GM18520 (cell line): ENCODE data around the gene KDM4F.

Experiments used
- ATAC-seq: cut with Tn5 transposase; IDR thresholded peaks from one replicate; pipeline ENCODE4 v1.9.1; 2021; ENCODE audit not compliant: unreplicated experiment

KDM4F gene

DNA sequence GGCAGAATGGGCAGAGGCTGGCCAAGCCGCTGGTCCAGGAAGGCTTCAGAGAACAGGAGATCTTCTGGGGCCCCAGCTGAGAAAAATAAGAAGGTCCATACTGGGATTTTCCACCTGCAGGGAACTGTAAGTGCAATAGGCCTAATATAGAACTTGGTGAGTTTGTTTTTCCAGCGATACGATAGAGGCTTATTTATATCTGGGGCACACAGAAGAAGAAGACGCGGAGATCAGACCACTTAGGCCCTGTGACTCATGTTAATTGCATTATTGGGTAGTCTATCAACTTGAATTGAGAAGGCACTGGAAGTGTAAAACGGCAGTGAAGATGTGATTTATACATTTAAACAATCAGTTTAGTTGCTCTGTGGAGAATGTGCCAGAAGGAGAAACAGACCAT, 9.8 kb downstream of the KDM4F start:
- no peak for ATAC-seq

DNA sequence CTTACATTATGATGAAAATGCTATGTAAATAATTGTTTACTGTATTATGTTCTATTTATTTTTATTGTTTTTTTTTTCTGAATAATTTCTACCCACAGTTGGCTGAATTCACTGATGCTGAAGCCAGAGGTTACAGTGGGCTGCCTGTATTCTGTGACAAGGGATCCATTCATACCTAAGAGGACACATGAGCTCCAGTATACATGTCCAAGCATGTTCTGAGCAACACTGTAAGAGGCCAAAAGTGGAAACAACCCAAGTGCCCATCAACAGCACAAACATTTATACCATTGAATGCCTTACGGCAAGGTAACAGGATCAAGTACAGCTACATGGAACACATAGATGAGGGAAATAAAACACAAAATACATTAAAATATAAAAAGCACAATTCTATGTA, 16.1 kb downstream of the KDM4F start:
- ATAC-seq: no peak

DNA sequence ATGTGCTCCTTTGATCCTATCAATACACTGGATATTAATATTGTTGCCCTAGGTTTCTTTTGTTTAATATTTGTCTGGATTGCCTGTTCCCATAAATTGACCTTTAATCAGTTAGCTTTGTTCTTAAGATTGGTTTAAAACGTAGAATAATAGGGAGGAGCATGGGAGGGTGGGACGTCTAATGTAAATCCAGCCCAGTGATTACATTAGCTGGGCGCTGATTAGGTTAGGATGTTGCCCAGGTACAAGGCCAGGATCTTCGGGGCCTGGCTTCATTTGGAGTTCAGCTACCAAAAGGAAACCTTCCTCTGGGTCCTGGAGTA, 17.5 kb downstream of the KDM4F start, which contains the start of gene SRSF8:
Gene SRSF8 (plus strand): TSS at position 204 of the 323 bp plus-strand sequence. CDS start 308 bp downstream, outside the sequence.
- peak; percentile 20 for ATAC-seq

DNA sequence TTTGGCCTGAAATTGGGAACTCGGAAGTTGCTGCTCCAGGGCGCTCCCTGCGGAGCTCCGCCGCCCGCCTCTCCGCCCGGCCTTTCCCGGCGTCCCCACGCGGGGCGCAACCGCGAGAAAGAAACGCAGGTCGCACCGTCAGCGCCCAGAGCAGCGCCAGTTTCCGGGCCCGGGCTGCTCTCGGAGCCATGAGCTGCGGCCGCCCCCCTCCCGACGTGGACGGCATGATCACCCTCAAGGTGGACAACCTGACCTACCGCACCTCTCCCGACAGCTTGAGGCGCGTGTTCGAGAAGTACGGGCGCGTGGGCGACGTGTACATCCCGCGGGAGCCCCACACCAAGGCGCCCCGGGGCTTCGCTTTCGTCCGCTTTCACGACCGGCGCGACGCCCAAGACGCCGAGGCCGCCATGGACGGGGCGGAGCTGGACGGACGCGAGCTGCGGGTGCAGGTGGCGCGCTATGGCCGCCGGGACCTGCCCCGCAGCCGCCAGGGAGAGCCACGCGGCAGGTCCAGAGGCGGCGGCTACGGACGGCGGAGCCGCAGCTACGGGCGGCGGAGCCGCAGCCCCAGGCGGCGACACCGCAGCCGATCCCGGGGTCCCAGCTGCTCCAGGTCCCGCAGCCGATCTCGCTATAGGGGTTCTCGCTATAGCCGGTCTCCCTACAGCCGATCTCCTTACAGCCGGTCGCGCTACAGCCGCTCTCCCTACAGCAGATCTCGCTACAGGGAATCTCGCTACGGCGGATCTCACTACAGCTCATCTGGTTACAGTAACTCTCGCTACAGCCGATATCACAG, 18.0 kb downstream of the KDM4F start:
- ATAC-seq: peak; percentile 41

DNA sequence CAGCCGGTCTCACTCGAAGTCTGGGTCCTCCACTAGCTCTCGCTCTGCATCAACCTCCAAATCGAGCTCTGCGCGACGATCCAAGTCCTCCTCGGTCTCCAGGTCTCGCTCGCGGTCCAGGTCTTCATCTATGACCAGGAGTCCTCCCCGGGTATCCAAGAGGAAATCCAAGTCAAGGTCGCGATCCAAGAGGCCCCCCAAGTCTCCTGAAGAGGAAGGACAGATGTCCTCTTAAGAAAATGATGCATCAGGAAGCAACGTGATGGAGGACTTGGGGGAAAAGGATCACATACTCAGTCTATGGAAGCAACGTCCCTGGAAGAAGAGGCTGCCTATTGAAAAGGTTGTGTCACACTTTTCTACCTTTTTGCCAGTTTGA, 18.6 kb downstream of the KDM4F start:
- ATAC-seq: no peak

DNA sequence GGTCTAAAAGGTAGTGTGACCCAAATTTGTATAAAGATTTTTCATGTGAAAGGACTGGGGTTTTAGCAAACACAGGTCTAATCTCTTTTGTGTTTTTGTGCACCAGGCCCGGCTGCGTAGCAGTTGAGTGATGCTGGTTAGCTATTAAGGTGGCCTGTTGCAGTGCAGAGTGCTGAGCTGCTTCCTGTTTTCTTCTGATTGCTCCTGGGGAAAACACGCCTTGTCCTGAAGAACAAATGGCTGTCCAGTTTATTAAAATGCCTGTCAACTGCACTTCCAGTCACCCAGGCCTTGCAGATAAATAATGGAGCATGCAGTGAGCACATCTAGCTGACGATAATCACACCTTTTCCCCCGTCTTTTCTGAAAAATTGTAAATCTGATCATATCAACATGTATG, 19.3 kb downstream of the KDM4F start:
- peak; percentile 54 for ATAC-seq

DNA sequence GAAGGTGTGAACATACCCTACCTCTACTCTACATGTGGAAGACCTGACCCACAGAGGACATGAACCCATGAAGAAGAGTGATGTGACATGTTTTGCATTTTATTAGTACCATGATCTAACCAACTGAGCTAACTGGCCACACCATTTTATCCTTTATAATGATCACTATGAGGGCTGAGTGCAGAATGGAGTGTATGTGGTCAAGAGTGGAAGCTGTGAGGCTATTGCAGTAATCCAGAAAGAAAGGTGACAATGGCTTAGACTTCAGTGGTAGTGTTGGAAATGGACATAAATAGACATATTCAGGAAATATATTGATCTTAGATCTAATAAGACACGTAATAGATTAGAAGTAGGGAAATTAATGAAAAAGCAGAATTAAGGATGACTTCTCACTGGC, 21.2 kb downstream of the KDM4F start:
- no peak for ATAC-seq

DNA sequence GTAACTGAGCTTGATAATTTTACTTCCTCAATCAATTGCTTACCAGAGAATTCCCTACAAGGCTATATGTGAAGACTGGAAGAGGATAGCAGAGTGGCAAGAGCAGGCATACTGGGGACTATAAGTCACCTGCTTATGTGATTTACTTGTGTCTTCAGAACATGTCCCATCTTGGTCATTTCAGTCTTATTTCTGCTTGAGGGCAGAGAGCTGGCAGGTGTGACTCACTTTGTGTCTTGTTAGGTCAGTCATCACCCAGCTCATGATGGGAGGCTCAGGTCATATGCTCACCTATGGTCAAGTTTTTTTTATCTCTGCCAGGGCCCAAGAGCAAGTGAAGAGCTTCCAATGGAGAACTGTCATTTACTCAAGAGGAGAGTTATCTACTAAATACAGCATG, 23.7 kb downstream of the KDM4F start:
- no peak for ATAC-seq

DNA sequence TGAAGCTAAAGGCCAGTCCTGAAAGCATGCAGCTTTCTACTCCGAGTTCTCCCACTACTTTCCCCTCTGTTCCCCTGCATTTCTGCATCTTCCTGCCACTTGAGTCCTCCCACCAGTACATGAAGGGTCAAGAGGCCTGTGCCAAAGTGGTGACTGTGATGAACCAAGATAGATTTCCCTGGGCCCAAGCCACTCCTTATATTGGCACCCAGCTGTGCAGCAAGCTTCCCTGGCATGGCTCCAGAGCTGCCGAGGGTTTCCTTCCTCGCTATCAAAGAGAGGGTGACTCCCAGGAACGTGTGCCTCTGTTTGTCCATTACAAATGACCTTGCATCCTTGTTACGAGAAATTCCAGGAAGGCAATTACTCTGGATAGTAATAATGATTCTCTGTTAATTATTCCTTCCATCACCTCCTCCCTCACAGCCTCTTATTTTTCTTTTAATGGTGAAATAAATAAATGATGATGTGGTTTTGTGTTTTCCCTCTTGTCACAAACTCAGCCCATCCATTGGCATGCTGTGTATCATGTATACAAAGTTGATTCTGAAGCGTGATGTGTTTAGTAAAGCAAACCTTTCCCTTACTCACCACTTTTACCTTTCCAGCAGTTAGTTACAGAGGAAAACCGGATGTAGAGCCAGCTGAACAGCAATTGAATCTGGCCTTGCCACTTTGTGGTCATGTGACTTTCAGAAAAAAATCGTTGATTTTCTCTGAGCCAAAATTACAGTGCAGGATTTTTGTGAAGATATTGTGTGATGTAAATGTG, 25.8 kb downstream of the KDM4F start:
- ATAC-seq: no peak

DNA sequence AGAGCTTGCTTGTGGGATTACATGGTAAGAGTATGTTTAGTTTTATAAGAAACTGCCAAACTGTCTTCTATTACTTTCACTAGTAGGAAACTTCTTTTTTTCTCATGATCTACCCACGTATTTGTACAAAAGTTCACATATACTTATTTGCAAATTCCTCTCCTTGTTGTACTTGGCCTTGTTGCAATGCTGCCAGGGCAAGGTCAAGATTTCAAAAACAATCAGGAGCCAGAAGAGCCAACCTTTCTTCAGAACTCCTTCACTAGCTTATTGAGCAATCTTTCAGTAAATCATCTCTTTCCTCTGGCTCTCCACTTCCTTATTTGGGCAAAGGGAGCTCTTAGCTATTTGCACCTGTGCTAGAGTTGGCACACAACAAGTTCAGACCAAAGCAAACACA, 27.2 kb downstream of the KDM4F start:
- no peak for ATAC-seq

DNA sequence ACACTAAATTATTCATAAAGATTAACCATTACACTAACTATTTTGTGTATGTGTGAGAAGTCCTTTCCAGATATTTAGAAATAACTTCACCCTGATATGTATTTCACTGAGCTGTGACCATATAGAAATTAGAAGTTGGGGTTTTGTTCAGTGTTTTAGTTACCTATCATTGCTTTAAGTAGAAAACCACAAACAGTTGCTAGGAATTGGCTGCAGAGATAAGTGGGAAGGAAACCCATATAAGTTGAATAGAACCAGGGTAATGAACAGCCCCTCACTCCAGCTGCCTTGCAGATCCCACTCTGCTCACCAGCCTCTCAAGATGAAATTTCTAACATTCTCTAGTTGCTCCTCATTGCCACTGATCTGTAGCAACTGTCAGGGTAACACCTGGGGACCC, 27.8 kb downstream of the KDM4F start:
- no peak for ATAC-seq

DNA sequence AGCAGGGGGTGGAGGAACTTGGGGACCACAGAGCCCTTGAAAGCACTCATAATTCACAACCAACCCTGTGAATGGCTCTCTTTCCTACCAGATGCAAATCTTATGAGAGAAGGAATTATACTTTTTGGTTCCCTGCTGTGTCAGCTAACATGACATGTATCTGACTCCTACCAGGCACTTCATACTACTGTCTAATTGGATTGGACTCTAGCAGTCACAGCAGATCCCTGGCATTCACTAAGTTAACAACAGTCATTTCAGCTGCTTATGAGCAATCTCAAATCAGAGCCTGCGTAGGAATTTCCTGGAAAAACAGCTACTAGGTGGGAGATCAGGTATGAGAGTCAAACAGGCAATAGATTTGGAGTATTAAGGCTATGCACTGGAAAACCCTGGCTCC, 29.3 kb downstream of the KDM4F start:
- ATAC-seq: no peak

DNA sequence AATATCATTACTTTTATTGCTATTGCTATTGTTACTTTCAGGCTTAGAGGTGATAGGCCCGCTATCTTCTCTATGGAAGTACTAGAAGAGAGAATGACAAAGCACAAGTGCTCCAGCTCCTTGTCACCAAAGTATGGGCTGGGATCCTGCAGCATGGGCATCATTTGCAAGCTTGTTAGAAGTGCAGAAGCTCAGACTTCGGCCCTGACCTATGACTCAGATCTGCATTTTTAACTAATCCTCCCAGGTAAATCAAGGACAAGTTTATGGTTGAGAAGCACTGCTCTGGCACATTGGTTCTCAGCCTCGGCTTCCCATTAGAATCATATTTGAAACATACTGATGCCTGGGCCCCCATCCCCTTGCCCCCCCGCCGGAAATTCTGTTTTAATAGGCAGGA, 31.8 kb downstream of the KDM4F start:
- no peak for ATAC-seq

DNA sequence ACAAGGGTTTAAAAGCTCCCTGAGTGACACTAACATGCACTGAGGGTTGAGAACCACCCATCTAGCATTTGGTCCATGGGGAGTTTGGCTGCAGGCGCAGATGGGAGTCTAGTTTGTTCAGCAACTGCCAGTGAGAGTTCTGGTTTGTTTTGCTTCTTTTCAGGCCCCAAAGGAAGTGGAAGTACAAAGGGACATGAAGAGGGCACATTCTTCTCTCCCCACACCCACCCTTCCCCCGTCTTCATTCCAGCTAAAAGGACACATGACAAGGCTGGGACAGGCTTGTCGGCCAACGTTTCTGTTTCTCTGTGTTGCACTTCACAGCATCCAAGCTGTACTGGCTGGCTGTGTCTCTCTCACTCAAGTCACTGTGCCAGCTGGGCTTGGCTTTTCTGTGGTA, 32.2 kb downstream of the KDM4F start:
- ATAC-seq: no peak

DNA sequence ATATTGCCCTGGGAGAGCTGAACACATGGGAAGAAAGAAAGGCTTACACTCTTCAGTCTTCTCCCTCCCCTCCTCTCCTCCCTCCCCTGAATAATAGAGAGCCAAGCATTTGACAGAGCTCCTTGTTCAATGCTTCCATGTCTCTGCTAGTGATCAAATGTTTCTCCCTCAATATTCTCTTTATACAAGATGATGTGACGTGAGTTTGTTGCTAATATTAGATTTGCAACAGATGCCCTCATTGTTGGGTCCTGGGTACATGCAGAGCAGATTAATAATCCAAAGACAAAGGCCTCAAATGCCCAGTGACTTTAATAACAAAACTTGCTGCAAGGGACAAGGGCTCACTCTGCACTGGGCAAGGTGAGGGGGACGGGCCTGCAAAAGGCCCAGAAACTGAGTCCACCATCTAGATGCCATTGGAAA, 33.4 kb downstream of the KDM4F start:
- ATAC-seq: no peak

DNA sequence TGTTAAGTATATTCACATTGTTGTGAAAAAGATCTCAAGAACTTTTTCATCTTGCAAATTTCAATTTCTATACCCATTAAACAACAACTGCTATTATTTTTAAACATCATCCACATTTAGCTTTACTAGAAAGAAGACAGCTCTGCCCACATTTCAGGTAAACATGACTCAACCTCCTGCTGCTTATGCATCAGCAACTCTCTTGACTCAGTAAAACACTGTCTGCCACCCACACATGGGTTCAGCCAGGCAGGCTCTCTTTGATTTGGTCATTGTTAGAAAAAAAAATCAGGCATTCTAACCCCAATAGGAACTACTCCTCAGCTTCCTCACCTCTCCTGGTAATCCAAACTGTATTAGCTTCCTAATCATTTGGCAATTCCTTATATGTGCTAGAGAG, 35.3 kb downstream of the KDM4F start:
- ATAC-seq: peak; percentile 35

DNA sequence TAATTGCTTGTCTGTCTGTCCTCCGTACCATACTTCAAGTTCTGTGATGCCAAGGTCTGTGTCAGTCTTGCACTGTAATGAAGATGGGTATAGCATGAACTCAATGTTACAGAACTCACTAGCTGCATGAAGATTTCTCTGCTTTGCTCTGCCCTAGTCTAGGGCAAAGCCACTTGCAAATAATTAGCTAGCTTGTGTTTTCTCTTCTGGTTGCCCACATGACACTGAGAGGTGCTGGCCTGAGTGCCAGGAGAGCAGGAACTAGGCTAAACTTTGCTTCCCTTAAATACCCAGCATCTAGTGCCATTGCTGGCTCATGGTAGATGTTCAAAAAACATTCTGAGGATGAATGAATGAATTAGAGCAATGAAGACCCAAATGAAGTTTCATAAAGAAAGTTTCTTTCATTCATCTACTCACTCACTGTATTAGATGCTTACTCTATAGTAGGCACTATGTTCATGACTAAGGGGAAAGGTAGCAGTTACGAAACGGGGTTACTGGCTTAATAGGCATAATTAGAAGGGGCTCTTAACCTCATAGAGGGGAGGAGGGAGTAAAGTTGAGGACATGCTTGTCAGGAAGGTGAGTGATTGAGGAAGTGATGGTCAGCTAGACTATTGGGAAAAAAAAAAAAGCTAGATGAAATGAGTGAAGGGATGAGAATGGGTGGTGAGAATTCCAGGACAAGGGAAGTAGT, 36.0 kb downstream of the KDM4F start:
- peak; percentile 14 for ATAC-seq

DNA sequence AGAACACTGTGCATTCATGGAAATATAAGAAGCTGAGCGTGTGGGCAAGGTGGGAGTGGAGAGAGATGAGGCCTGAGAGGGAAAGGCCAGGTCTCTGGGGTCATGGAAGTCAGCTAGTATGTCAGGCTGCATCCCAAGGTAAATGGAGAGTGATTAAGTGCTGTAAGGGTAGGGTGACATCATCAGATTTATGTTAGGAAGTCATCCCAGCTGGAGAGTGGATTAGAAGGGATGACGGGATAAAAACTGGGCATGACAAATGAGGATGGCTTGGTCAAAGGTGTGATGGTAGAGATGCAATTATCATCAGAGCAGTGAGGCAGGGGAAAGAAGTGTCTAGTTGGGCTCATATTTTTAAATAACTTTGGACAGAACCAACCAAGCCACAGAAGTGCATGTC, 36.9 kb downstream of the KDM4F start:
- ATAC-seq: no peak

DNA sequence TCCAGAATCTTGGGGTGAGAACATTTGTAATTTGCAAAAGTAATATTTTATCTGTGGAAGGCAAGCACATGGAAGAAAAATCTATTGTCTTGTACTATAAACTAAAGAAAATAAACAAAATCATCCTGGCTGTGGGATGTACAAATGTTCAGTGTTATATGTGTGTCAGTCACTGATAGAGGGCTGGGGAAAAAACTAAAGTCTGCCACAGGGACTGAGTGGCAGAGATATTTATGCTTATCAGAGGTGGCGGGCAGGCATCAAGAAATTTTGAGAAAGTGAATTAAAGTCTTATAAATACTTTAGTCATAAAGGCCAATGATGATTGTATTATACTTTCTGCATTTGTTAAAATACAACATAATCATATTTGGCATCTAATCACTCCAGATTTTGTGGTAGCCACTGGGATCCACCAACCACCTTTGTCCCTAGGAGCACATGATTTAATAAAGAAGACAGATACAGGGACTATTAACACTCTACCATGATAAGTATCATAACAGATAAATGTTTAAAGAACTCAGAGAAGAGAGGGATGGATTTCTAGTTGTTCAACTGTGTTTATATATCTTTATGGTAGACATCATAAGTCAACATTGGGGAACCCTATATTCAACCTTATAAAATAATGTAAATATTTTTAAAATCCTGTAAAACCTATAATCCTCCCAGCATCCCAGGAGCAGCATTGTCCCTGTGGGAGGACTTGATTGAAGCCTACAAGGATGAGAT, 37.8 kb downstream of the KDM4F start:
- no peak for ATAC-seq

DNA sequence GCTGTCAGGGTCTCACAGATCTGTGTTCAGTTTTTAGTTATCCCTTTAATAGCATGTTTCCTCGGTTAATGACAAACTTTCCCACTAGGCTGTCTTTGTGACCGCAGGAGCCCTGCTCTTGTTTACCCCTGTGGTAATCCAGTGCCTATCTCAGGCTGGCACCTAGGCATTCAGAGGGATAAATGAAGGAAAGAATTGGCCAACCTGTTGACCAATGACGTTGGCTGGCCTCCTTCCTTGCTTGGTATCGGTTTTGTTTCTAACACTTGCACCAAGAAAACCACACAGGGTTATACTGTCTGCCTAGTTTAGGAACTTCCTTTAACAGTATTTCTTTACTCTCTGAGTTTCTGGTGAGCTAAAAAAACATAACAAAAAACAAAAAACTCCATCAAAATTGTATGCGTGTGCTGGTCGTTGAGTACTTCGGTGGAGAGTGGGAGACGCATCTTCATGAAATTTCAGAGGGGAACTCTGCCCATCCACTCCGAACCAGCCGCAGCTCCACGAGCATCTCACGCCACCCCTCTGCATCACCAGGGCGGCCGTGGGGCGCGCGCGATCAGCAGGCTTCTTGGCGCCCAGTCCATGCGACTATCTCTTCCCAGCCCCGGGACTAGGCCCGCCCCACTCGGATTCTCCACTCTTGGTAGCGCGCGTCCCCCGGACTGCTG, 39.9 kb downstream of the KDM4F start:
- peak; percentile 22 for ATAC-seq
